H9 (cell line): ENCODE measurements around the gene NRG3. TPM values are rescaled to one million over a fixed set of nuclear protein-coding genes. Genes with fewer than 3 reads are reported as not detected.

Experiments used
- DNase-seq: peaks from one replicate; pipeline ENCODE4 v3.0.0-alpha.2; 2017
- H2AFZ ChIP-seq: one replicate; pipeline ENCODE4 v1.6.1; 2013; ENCODE audit warnings: mild to moderate bottlenecking, low read length, control low read depth, moderate library complexity
- H2AK5ac ChIP-seq: 2 replicates; pipeline ENCODE4 v1.6.1; 2013; ENCODE audit warnings: low read length, control low read depth, mixed read lengths; ENCODE audit not compliant: insufficient read length
- H2BK120ac ChIP-seq: one replicate; pipeline ENCODE4 v1.6.1; 2013; ENCODE audit warnings: low read depth, mild to moderate bottlenecking, low read length, control low read depth, inconsistent platforms; ENCODE audit not compliant: poor library complexity, severe bottlenecking
- H2BK12ac ChIP-seq: 2 replicates; pipeline ENCODE4 v1.6.1; 2013; ENCODE audit warnings: low read length, control low read depth, mixed read lengths, low read depth; ENCODE audit not compliant: insufficient read length
- H2BK15ac ChIP-seq: 2 replicates; pipeline ENCODE4 v1.6.1; 2013; ENCODE audit warnings: low read depth, low read length, control low read depth
- H2BK20ac ChIP-seq: one replicate; pipeline ENCODE4 v1.6.1; 2013; ENCODE audit warnings: low read depth, mild to moderate bottlenecking, low read length, control low read depth, inconsistent platforms; ENCODE audit not compliant: poor library complexity, severe bottlenecking
- H2BK5ac ChIP-seq: 2 replicates; pipeline ENCODE4 v1.6.1; 2013; ENCODE audit warnings: low read length, control low read depth, mixed read lengths; ENCODE audit not compliant: insufficient read length
- H3K14ac ChIP-seq: 2 replicates; pipeline ENCODE4 v1.6.1; 2013; ENCODE audit warnings: low read length, control low read depth; ENCODE audit not compliant: insufficient read depth
- H3K18ac ChIP-seq: 2 replicates; pipeline ENCODE4 v1.6.1; 2013; ENCODE audit warnings: low read depth, mild to moderate bottlenecking, mixed read lengths, low read length, control low read depth; ENCODE audit not compliant: insufficient read length
- H3K23ac ChIP-seq: 2 replicates; pipeline ENCODE4 v1.6.1; 2013; ENCODE audit warnings: low read length, control low read depth, mixed read lengths, low read depth; ENCODE audit not compliant: insufficient read length
- H3K23me2 ChIP-seq: 2 replicates; pipeline ENCODE4 v1.6.1; 2013; ENCODE audit warnings: low read depth, mild to moderate bottlenecking, mixed read lengths, low read length, control low read depth; ENCODE audit not compliant: insufficient read length, poor library complexity, severe bottlenecking
- H3K27ac ChIP-seq: 2 replicates; pipeline ENCODE4 v1.5.1; 2013; ENCODE audit warnings: low read length, control low read depth, mixed read lengths, low read depth; ENCODE audit not compliant: insufficient read length
- H3K27me3 ChIP-seq: 2 replicates; pipeline ENCODE4 v1.6.1; 2013; ENCODE audit warnings: low read length, control low read depth, inconsistent platforms; ENCODE audit not compliant: insufficient read depth
- H3K4ac ChIP-seq: 2 replicates; pipeline ENCODE4 v1.6.1; 2013; ENCODE audit warnings: low read depth, mild to moderate bottlenecking, control low read depth, inconsistent platforms, low read length, moderate library complexity
- H3K4me1 ChIP-seq: 2 replicates; pipeline ENCODE4 v1.6.1; 2013; ENCODE audit warnings: low read length, control low read depth, inconsistent platforms; ENCODE audit not compliant: insufficient read depth
- H3K4me2 ChIP-seq: 2 replicates; pipeline ENCODE4 v1.6.1; 2013; ENCODE audit warnings: low read length, control low read depth, mixed read lengths; ENCODE audit not compliant: insufficient read length, insufficient read depth
- H3K56ac ChIP-seq: 2 replicates; pipeline ENCODE4 v1.6.1; 2013; ENCODE audit warnings: low read depth, mild to moderate bottlenecking, mixed read lengths, low read length, control low read depth; ENCODE audit not compliant: insufficient read length
- H3K79me1 ChIP-seq: 2 replicates; pipeline ENCODE4 v1.6.1; 2013; ENCODE audit warnings: low read depth, mild to moderate bottlenecking, moderate library complexity, low read length, control low read depth, inconsistent platforms; ENCODE audit not compliant: insufficient read depth, poor library complexity, severe bottlenecking
- H3K79me2 ChIP-seq: 2 replicates; pipeline ENCODE4 v1.6.1; 2013; ENCODE audit warnings: low read length, control low read depth, inconsistent platforms; ENCODE audit not compliant: insufficient read depth
- H3K9ac ChIP-seq: 2 replicates; pipeline ENCODE4 v1.6.1; 2013; ENCODE audit warnings: low read length, control low read depth, mixed read lengths; ENCODE audit not compliant: insufficient read length; ENCODE audit errors: extremely low read depth
- H3K9me3 ChIP-seq: one replicate; pipeline ENCODE4 v1.6.1; 2013; ENCODE audit warnings: low read depth, low read length, inconsistent platforms; ENCODE audit not compliant: control insufficient read depth
- H3T11ph ChIP-seq: one replicate; pipeline ENCODE4 v1.6.1; 2013; ENCODE audit warnings: mild to moderate bottlenecking, low read length, control low read depth, inconsistent platforms
- H4K20me1 ChIP-seq: one replicate; pipeline ENCODE4 v1.6.1; 2013; ENCODE audit not compliant: control insufficient read depth, insufficient read length, insufficient read depth
- H4K5ac ChIP-seq: 2 replicates; pipeline ENCODE4 v1.6.1; 2013; ENCODE audit warnings: low read depth, mild to moderate bottlenecking, mixed read lengths, low read length, control low read depth; ENCODE audit not compliant: insufficient read length
- H4K8ac ChIP-seq: replicated peaks from 2 replicates; pipeline ENCODE4 v1.6.1; 2013; ENCODE audit warnings: low read length, control low read depth, mixed read lengths, low read depth; ENCODE audit not compliant: insufficient read length
- H4K91ac ChIP-seq: 2 replicates; pipeline ENCODE4 v1.6.1; 2013; ENCODE audit warnings: low read depth, mild to moderate bottlenecking, moderate library complexity, mixed read lengths, low read length, control low read depth; ENCODE audit not compliant: insufficient read length
- H3K27ac Mint-ChIP-seq, 3 experiments: 2 replicates in 2 of 3; 3 replicates in 1 of 3; pipeline ENCODE4 v1.8.0; 2020 to 2021; ENCODE audit warnings: mixed read lengths in 3 of 3, mild to moderate bottlenecking in 1 of 3, moderate library complexity in 1 of 3
- H3K27me3 Mint-ChIP-seq: 2 replicates; pipeline ENCODE4 v1.8.0; 2021; ENCODE audit warnings: low read depth, mild to moderate bottlenecking, moderate library complexity, mixed read lengths
- H3K36me3 Mint-ChIP-seq, 3 experiments: 2 replicates in 2 of 3; 3 replicates in 1 of 3; pipeline ENCODE4 v1.8.0; 2020 to 2021; ENCODE audit warnings: low read depth in 3 of 3, mixed read lengths in 3 of 3; ENCODE audit not compliant: insufficient read depth in 1 of 3
- H3K4me1 Mint-ChIP-seq, 2 experiments: 2 replicates each; pipeline ENCODE4 v1.8.0; 2020; ENCODE audit warnings: mixed read lengths in 2 of 2
- H3K4me3 Mint-ChIP-seq, 2 experiments: 2 replicates in 1 of 2; 3 replicates in 1 of 2; pipeline ENCODE4 v1.8.0; 2020 to 2021; ENCODE audit warnings: mild to moderate bottlenecking in 2 of 2, mixed read lengths in 2 of 2, moderate library complexity in 1 of 2
- H3K9me3 Mint-ChIP-seq, 2 experiments: 2 replicates in 1 of 2; 3 replicates in 1 of 2; pipeline ENCODE4 v1.8.0; 2020; ENCODE audit warnings: mild to moderate bottlenecking in 2 of 2, mixed read lengths in 2 of 2, moderate library complexity in 1 of 2
- WGBS: extraction: QIAGEN DNeasy Blood & Tissue Kit; methylation state at CpG from one replicate; pipeline ENCODE4 v1.1.7; 2013; ENCODE audit warnings: missing lambda C conversion rate, low lambda C conversion rate, mixed read lengths; ENCODE audit not compliant: insufficient read length; ENCODE audit errors: extremely low coverage; 5-methylcytosine and 5-hydroxymethylcytosine counted together
- total RNA-seq: library from RNA; stranded (reverse); gene quantifications from 2 replicates; pipeline ENCODE4 v1.2.1, GENCODE V29; 2021
- TF ChIP-seq, protein P1 (sequence below): fragments of 200-600 bp; sonication (generic); conservative IDR thresholded peaks from 3 replicates; pipeline ENCODE4 v1.8.0; 2021; ENCODE audit warnings: antibody characterized with exemption, mild to moderate bottlenecking

NRG3 gene
- total RNA-seq, 1 experiment from 2014 or later, result 1.6 TPM

- H3K4me3 Mint-ChIP-seq, result no peak overlapping the region
- TF ChIP-seq, protein P1, sequence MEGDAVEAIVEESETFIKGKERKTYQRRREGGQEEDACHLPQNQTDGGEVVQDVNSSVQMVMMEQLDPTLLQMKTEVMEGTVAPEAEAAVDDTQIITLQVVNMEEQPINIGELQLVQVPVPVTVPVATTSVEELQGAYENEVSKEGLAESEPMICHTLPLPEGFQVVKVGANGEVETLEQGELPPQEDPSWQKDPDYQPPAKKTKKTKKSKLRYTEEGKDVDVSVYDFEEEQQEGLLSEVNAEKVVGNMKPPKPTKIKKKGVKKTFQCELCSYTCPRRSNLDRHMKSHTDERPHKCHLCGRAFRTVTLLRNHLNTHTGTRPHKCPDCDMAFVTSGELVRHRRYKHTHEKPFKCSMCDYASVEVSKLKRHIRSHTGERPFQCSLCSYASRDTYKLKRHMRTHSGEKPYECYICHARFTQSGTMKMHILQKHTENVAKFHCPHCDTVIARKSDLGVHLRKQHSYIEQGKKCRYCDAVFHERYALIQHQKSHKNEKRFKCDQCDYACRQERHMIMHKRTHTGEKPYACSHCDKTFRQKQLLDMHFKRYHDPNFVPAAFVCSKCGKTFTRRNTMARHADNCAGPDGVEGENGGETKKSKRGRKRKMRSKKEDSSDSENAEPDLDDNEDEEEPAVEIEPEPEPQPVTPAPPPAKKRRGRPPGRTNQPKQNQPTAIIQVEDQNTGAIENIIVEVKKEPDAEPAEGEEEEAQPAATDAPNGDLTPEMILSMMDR, result no peak
Measured at GRCh38 chr10:81871558-81871957, 3.4 kb upstream of the NRG3 start.

More at GRCh38 chr10:81871558-81871957, 3.4 kb upstream of the NRG3 start:
- peaks cover 50% of the 10 kb centered on the region for H3K27me3 Mint-ChIP-seq
- H3K14ac ChIP-seq, result no peak overlapping the region
- H3K79me1 ChIP-seq, result no peaks in the 10 kb centered on the region
- no peak overlapping the region for H4K8ac ChIP-seq
- no peak overlapping the region for H2AFZ ChIP-seq
- H2AK5ac ChIP-seq, result no peak overlapping the region
- no CpG with 5 or more reads among the region's 2 CpGs for WGBS
- no peak overlapping the region for H4K91ac ChIP-seq
- H3K79me2 ChIP-seq, result no peaks in the 10 kb centered on the region
- H2BK5ac ChIP-seq, result no peak overlapping the region
- no peak overlapping the region for H2BK20ac ChIP-seq
- H3K23ac ChIP-seq, result no peak overlapping the region
- H3K4me2 ChIP-seq, result no peak overlapping the region
- no peak overlapping the region for H3K27ac ChIP-seq
- H3K9me3 ChIP-seq, result no peaks in the 10 kb centered on the region
- peaks cover 0 to 3% of the 10 kb centered on the region in 2 experiments; a peak in 4 of 5 replicates for H3K9me3 Mint-ChIP-seq
- H3K4me1 ChIP-seq, result no peaks in the 10 kb centered on the region
- H3K9ac ChIP-seq, result no peak overlapping the region
- H3K27ac Mint-ChIP-seq, result no peak overlapping the region
- H2BK15ac ChIP-seq, result no peak overlapping the region
- H3K27me3 ChIP-seq, result peaks cover 11% of the 10 kb centered on the region
- H3T11ph ChIP-seq, result no peak overlapping the region
- H2BK12ac ChIP-seq, result no peak overlapping the region
- peaks cover 0 to 2% (median 0%) of the 10 kb centered on the region in 3 experiments; a peak in 2 of 7 replicates for H3K36me3 Mint-ChIP-seq
- no peak overlapping the region for H3K18ac ChIP-seq
- no peak overlapping the region for H4K5ac ChIP-seq
- no peak for DNase-seq
- no peaks in the 10 kb centered on the region for H4K20me1 ChIP-seq
- H3K4ac ChIP-seq, result no peak overlapping the region
- H3K23me2 ChIP-seq, result peaks cover 19% of the 10 kb centered on the region
- peaks cover 9 to 13% of the 10 kb centered on the region in 2 experiments for H3K4me1 Mint-ChIP-seq
- H3K56ac ChIP-seq, result no peak overlapping the region
- no peak overlapping the region for H2BK120ac ChIP-seq
